K562 (cell line): Measurements from ENCODE around the gene SERPINE3. TPM values are rescaled to one million over a fixed set of nuclear protein-coding genes. Genes with fewer than 3 reads are reported as not detected.

Experiments used
- ATAC-seq: fragments of 200-7000 bp; cut with Tn5 transposase; 3 replicates; pipeline ENCODE4 v1.9.1; 2020; ENCODE audit warnings: moderate library complexity
- BruUV-seq: library from RNA; stranded (reverse); fragments of 400-500 nt; replicated peaks from 2 replicates; lab custom pipeline; 2021; lab: Mats Ljungman, UMichigan
- CTCF ChIA-PET: fragments of 300-600 bp; formaldehyde crosslinking; extraction: SDS; loops from one replicate; lab custom pipeline; 2021; ENCODE audit warnings: low intra/inter-chr PET ratio; lab: Yijun Ruan, JAX
- POLR2A ChIA-PET: fragments of 300-600, 350-650 bp; sonication (Branson Sonifier 250); formaldehyde crosslinking; extraction: SDS; loops from one replicate; lab custom pipeline; 2021; ENCODE audit warnings: antibody characterized with exemption, inconsistent platforms; lab: Yijun Ruan, JAX
- DNase-seq, 4 experiments: peaks; one replicate each; pipeline versions ENCODE4 v3.0.0 to v3.0.0-alpha.2; 2011 to 2018; ENCODE audit warnings: low spot score in 3 of 4, mixed read lengths in 3 of 4; ENCODE audit errors: extremely low read depth in 1 of 4
- FAIRE-seq: peaks from 2 replicates; lab custom pipeline; 2011; peaks lifted over from hg19 to GRCh38; lab: Jason Lieb, UNC
- H2AFZ ChIP-seq: 2 replicates; pipeline ENCODE4 v1.6.0; 2011; ENCODE audit warnings: low read depth, low read length, control low read depth, inconsistent platforms
- H3K27ac ChIP-seq: fragments of 200-600 bp; 3 replicates; pipeline ENCODE4 v1.8.0; 2011; ENCODE audit warnings: low read depth, mild to moderate bottlenecking, control low read depth, inconsistent platforms, low read length, moderate library complexity, mixed read lengths; ENCODE audit errors: extremely low read depth
- H3K27me3 ChIP-seq, 2 experiments: fragments of 300-600 bp in 1 of 2; 2 replicates in 1 of 2; 3 replicates in 1 of 2; pipeline versions ENCODE4 v1.6.0 to v1.8.0; 2011; ENCODE audit warnings: inconsistent platforms in 2 of 2, low read length in 2 of 2, mild to moderate bottlenecking in 1 of 2, mixed read lengths in 1 of 2, moderate library complexity in 1 of 2; ENCODE audit not compliant: control insufficient read depth in 2 of 2, insufficient read depth in 2 of 2
- H3K36me3 ChIP-seq: fragments of 300-600 bp; 3 replicates; pipeline ENCODE4 v1.8.0; 2011; ENCODE audit warnings: mild to moderate bottlenecking, low read length, inconsistent platforms; ENCODE audit not compliant: control insufficient read depth, insufficient read depth
- H3K4me1 ChIP-seq, 2 experiments: fragments of 200-600 bp in 1 of 2; replicated peaks in 1 of 2; 2 replicates in 1 of 2; 3 replicates in 1 of 2; pipeline versions ENCODE4 v1.5.1 to v1.8.0; 2011; ENCODE audit warnings: inconsistent platforms in 2 of 2, low read length in 2 of 2, mild to moderate bottlenecking in 1 of 2, mixed read lengths in 1 of 2, moderate library complexity in 1 of 2; ENCODE audit not compliant: control insufficient read depth in 2 of 2, insufficient read depth in 2 of 2
- H3K4me2 ChIP-seq: 2 replicates; pipeline ENCODE4 v1.6.1; 2011; ENCODE audit warnings: low read length, control low read depth, inconsistent platforms, mixed read lengths; ENCODE audit not compliant: insufficient read depth
- H3K4me3 ChIP-seq: fragments of 200-600 bp; sonication (generic), shearing (Covaris generic); 2 replicates; pipeline ENCODE4 v1.5.1; 2016; ENCODE audit warnings: control low read depth, inconsistent platforms
- H3K79me2 ChIP-seq: fragments of 200-600 bp; 3 replicates; pipeline ENCODE4 v1.8.0; 2011; ENCODE audit warnings: low read length, inconsistent platforms; ENCODE audit not compliant: control insufficient read depth, insufficient read depth
- H3K9ac ChIP-seq, 2 experiments: 2 replicates each; pipeline versions ENCODE4 v1.6.0 to v1.6.1; 2011; ENCODE audit warnings: low read depth in 2 of 2, low read length in 2 of 2, control low read depth in 1 of 2, inconsistent platforms in 1 of 2, mild to moderate bottlenecking in 1 of 2, mixed read lengths in 1 of 2; ENCODE audit not compliant: insufficient read depth in 1 of 2
- H3K9me1 ChIP-seq: one replicate; pipeline ENCODE4 v1.6.0; 2011; ENCODE audit warnings: inconsistent platforms, mild to moderate bottlenecking, low read length, moderate library complexity; ENCODE audit not compliant: control insufficient read depth, insufficient read depth
- H3K9me3 ChIP-seq: replicated peaks from 2 replicates; pipeline ENCODE4 v1.5.1; 2011; ENCODE audit warnings: low read depth, low read length, inconsistent platforms; ENCODE audit not compliant: control insufficient read depth, insufficient read depth
- H4K20me1 ChIP-seq: replicated peaks from 2 replicates; pipeline ENCODE4 v1.6.1; 2011; ENCODE audit warnings: low read length, inconsistent platforms, mixed read lengths; ENCODE audit not compliant: control insufficient read depth, insufficient read depth
- FUS ChIP-seq: fragments of 200-400 bp; formaldehyde crosslinking; optimal IDR thresholded peaks from 2 replicates; pipeline ENCODE3; 2017; ENCODE audit warnings: low read depth, low read length
- GABPB1 ChIP-seq: sonication (generic); formaldehyde crosslinking; IDR thresholded peaks from 2 replicates; pipeline ENCODE4 v1.8.0; 2022; ENCODE audit warnings: mild to moderate bottlenecking, missing genetic modification reagents
- HCFC1 ChIP-seq: IDR thresholded peaks from 2 replicates; pipeline ENCODE4 v1.6.1; 2012; ENCODE audit warnings: low read depth, low read length, improper control_type of control experiment
- JUN ChIP-seq, 2 experiments: sonication (generic) in 1 of 2; formaldehyde crosslinking in 1 of 2; IDR thresholded peaks; 2 replicates each; pipeline versions ENCODE4 v1.6.1 to v1.8.0; 2012 to 2022; ENCODE audit warnings: borderline replicate concordance in 2 of 2, mild to moderate bottlenecking in 2 of 2, improper control_type of control experiment in 1 of 2, low read depth in 1 of 2, low read length in 1 of 2, missing genetic modification reagents in 1 of 2
- KLF10 ChIP-seq: fragments of 250-450 bp; sonication (Bioruptor Pico); IDR thresholded peaks from 2 replicates; pipeline ENCODE4 v1.6.1; 2021; ENCODE audit warnings: matching md5 sums
- SIX5 ChIP-seq, 2 experiments: IDR thresholded peaks; 2 replicates each; pipeline ENCODE4 v1.6.1; 2011; ENCODE audit warnings: low read length in 2 of 2, borderline replicate concordance in 1 of 2, low read depth in 1 of 2, mild to moderate bottlenecking in 1 of 2, moderate library complexity in 1 of 2; ENCODE audit not compliant: insufficient read depth in 1 of 2
- SRSF1 ChIP-seq: fragments of 200-400 bp; formaldehyde crosslinking; IDR thresholded peaks from 2 replicates; pipeline ENCODE4 v1.6.1; 2017; ENCODE audit warnings: mild to moderate bottlenecking, low read depth, low read length, moderate library complexity
- USF2 ChIP-seq: sonication (generic); formaldehyde crosslinking; IDR thresholded peaks from 2 replicates; pipeline ENCODE4 v1.5.0; 2020; ENCODE audit warnings: missing genetic modification reagents
- whole genome bisulfite sequencing: fragments of 100-300 bp; shearing (Covaris generic); methylation state at CpG from one replicate; pipeline ENCODE4 v1.1.6; 2016; ENCODE audit warnings: low coverage, mixed read lengths; ENCODE audit not compliant: insufficient coverage; ENCODE audit errors: missing lambda C conversion rate; 5-methylcytosine and 5-hydroxymethylcytosine counted together
- in situ Hi-C: fragments of 300-500 bp; cut with MboI; formaldehyde crosslinking; loops from 4 replicates; pipeline ENCODE4 v1.15.0; 2018; ENCODE audit warnings: inconsistent platforms, mixed read lengths
- intact Hi-C: fragments of 100-400 bp; cut with micrococcal nuclease; formaldehyde crosslinking; loops from 2 replicates; pipeline ENCODE4 v1.14.2; 2022
- polyA plus RNA-seq, 8 experiments: library from polyadenylated mRNA; depleted of rRNA in 4 of 8; stranded (reverse) in 5 of 8; unstranded in 3 of 8; fragments of >200 nt; fragmentation: Nextera tagmentation in 2 of 8; fragmentation: Illumina TruSeq in 1 of 8; extraction: Ambion mirVana in 2 of 8; extraction: Trizol in 1 of 8; gene quantifications; 2 replicates each; pipeline versions ENCODE4 v1.2.1 to v1.2.3, GENCODE V29; 2011 to 2014; ENCODE audit warnings: inconsistent platforms in 1 of 8, missing spikeins in 1 of 8
- total RNA-seq, 7 experiments: library from RNA; depleted of rRNA in 6 of 7; stranded (reverse); fragments of >200 nt in 6 of 7; fragmentation: Illumina TruSeq in 2 of 7; extraction: Trizol in 2 of 7; gene quantifications; 2 replicates each; pipeline versions ENCODE4 v1.2.1 to v1.2.3, GENCODE V29; 2011 to 2021; ENCODE audit warnings: low replicate concordance in 1 of 7

The SERPINE3 gene
- total and polyA plus RNA-seq, 9 of the 15 experiments (the other 6 are each of a cell fraction or from before 2014, with no cell fraction given): not detected

GRCh38 chr13:51298812-51299211 lies 40.7 kb upstream of the SERPINE3 start:
- ChIA-PET CTCF (no interaction called here), POLR2A (no interaction called here)
- H3K27ac ChIP-seq: no peak overlapping the region
- H3K36me3 ChIP-seq: no peaks in the 10 kb centered on the region
- DNase-seq (no peak), ATAC-seq (no peak), FAIRE-seq (no peak)
- H3K9me3 ChIP-seq: no peaks in the 10 kb centered on the region
- peaks cover 2 to 26% of the 10 kb centered on the region in 2 experiments; a peak in 4 of 5 replicates for H3K27me3 ChIP-seq
- no peaks in the 10 kb centered on the region for H4K20me1 ChIP-seq
- TF ChIP-seq KLF10 (CRISPR knock-in tag) (no peak), SIX5 (IDR thresholded peaks at IDR 0.05; ENCODE audit: borderline replicate concordance in 1 of 2, insufficient read depth in 1 of 2, low read depth in 1 of 2, low read length in 2 of 2) (0 out of 4 replicates have a peak, but pooled peaks of 1 of the 2 experiments have one; percentile 19), SRSF1 (no peak), HCFC1 (peak; percentile 57), FUS (no peak), USF2 (CRISPR knock-in tag) (peak; percentile 51), GABPB1 (CRISPR knock-in tag) (no peak), JUN (IDR thresholded peaks at IDR 0.05; ENCODE audit: borderline replicate concordance, low read depth, low read length) (no peak), JUN (CRISPR knock-in tag; IDR thresholded peaks at IDR 0.05; ENCODE audit: borderline replicate concordance) (no peak)
- WGBS: 0% methylated on average over 1 of the region's 1 CpG
- intact Hi-C loops (no loop called here), in situ Hi-C loops (loop anchor here (10.0 kb wide), 1 partner anchor 164 kb away; no protein-coding TSS in a partner anchor)
- H3K9ac ChIP-seq: no peak overlapping the region
- H3K4me2 ChIP-seq: no peak overlapping the region
- H3K4me1 ChIP-seq: no peaks in the 10 kb centered on the region
- H3K79me2 ChIP-seq: no peaks in the 10 kb centered on the region
- no TSS peak for BruUV-seq
- no peaks in the 10 kb centered on the region for H3K9me1 ChIP-seq
- no peak overlapping the region for H2AFZ ChIP-seq
- no peak overlapping the region for H3K4me3 ChIP-seq
